Astrocyte of the cerebellum (primary cell): ENCODE results near the gene KAT8.

Experiments
- DNase-seq: peaks from one replicate; pipeline ENCODE4 v3.0.0-alpha.2; 2011; ENCODE audit warnings: low read depth
- H3K4me3 ChIP-seq: 2 replicates; pipeline ENCODE4 v1.5.1; 2011; ENCODE audit warnings: mild to moderate bottlenecking, low read depth, low read length, moderate library complexity
- CTCF ChIP-seq: IDR thresholded peaks from 2 replicates; pipeline ENCODE4 v1.5.1; 2012; ENCODE audit warnings: low read length, low read depth, moderate library complexity, mild to moderate bottlenecking; ENCODE audit errors: missing control alignments
- in situ Hi-C: cut with HindIII; loops from 2 replicates; pipeline ENCODE4 v1.10.0; 2017; ENCODE audit warnings: low sequenced_read_pairs

Gene KAT8

GRCh38 chr16:31107465-31107867 is 10.0 kb upstream of the KAT8 start:
- DNase-seq: no peak
- no peak for TF ChIP-seq CTCF
- in situ Hi-C loops: no loop called here
- H3K4me3 ChIP-seq: peak overlapping the region; percentile 98

GRCh38 chr16:31108035-31108793 is 9.2 kb upstream of the KAT8 start, which contains the start of gene BCKDK:
Gene BCKDK (plus strand): TSS chr16:31108386. CDS start chr16:31109224, 838 bp downstream.
- no peak for DNase-seq
- H3K4me3 ChIP-seq: peak within 1 kb of the TSS; percentile 98
- no peak for TF ChIP-seq CTCF
- in situ Hi-C loops: no loop called here

- no peak for DNase-seq
- in situ Hi-C loops: no loop called here
- peak overlapping the region; percentile 98 for H3K4me3 ChIP-seq
These were observed 8.5 kb upstream of the KAT8 start for GRCh38 chr16:31108794-31109558.

GRCh38 chr16:31109622-31110021 is 7.8 kb upstream of the KAT8 start:
- no peak for DNase-seq
- no peak overlapping the region for H3K4me3 ChIP-seq
- no peak for TF ChIP-seq CTCF
- in situ Hi-C loops: no loop called here

More at GRCh38 chr16:31108794-31109558, 8.5 kb upstream of the KAT8 start:
- TF ChIP-seq CTCF: no peak

GRCh38 chr16:31110106-31111034 is 7.1 kb upstream of the KAT8 start:
- no peak overlapping the region for H3K4me3 ChIP-seq
- TF ChIP-seq CTCF: no peak
- in situ Hi-C loops: no loop called here

GRCh38 chr16:31111881-31112466 is 5.5 kb upstream of the KAT8 start:
- in situ Hi-C loops: no loop called here
- no peak overlapping the region for H3K4me3 ChIP-seq
- no peak for DNase-seq
- TF ChIP-seq CTCF: no peak

More at GRCh38 chr16:31110106-31111034, 7.1 kb upstream of the KAT8 start:
- no peak for DNase-seq
